Right cardiac atrium (tissue), 5 donors: ENCODE measurements around the gene HDAC1. TPM values are rescaled to one million over a fixed set of nuclear protein-coding genes. Genes with fewer than 3 reads are reported as not detected.
A peak's percentile ranks its signal among the peaks of the same experiment; 100 is the strongest.

Experiments used
- ATAC-seq, 2 donors: fragments of 200-7000 bp; cut with Tn5 transposase; one replicate each; pipeline versions ENCODE4 v1.8.0 to v1.9.1; 2020; ENCODE audit warnings: moderate library complexity in 2 of 2, mild to moderate bottlenecking in 1 of 2
- DNase-seq, 3 donors: peaks; one replicate each; pipeline ENCODE4 v3.0.0-alpha.2; 2020
- H3K27ac ChIP-seq: one replicate; pipeline ENCODE4 v1.5.1; 2013; ENCODE audit warnings: mild to moderate bottlenecking, low read length, control low read depth, moderate library complexity
- H3K27me3 ChIP-seq: one replicate; pipeline ENCODE4 v1.6.1; 2013; ENCODE audit not compliant: control insufficient read depth, insufficient read depth
- H3K4me1 ChIP-seq: one replicate; pipeline ENCODE4 v1.6.1; 2013; ENCODE audit warnings: low read length; ENCODE audit not compliant: control insufficient read depth, insufficient read depth
- H3K4me3 ChIP-seq: one replicate; pipeline ENCODE4 v1.5.1; 2013; ENCODE audit warnings: low read length, control low read depth
- H3K9me3 ChIP-seq: one replicate; pipeline ENCODE4 v1.6.1; 2013; ENCODE audit warnings: low read length; ENCODE audit not compliant: control insufficient read depth
- WGBS: extraction: QIAGEN DNeasy Blood & Tissue Kit; methylation state at CpG from one replicate; pipeline ENCODE4 v1.1.7; 2013; 5-methylcytosine and 5-hydroxymethylcytosine counted together
- intact Hi-C, 4 donors: fragments of 100-400 bp; cut with DNase I; formaldehyde crosslinking; loops; one replicate each; pipeline versions ENCODE4 v1.11.0 to v1.14.0; 2022 to 2023
- polyA plus RNA-seq: library from polyadenylated mRNA; stranded (reverse); fragments of 200-250 nt; gene quantifications from one replicate; pipeline ENCODE4 v1.2.3, GENCODE V29; 2013
- total RNA-seq, 4 donors: library from RNA; stranded (reverse); fragmentation: NEBNext Ultra II Directional; extraction: Animal tissue kit (Norgen Biotek cat#: 25700); gene quantifications; one replicate each; pipeline ENCODE4 v1.2.1, GENCODE V29; 2021
- donor health status: healthy with polysubstance abuse.
- donor health status: DM: no; HTN: yes; CAD: no.
- donor health status: DM: no; HTN: no; CAD: no.
- donor health status: DM: no; HTN: yes; CAD: no; lungs with severe emphysema.
- donor health status: DM: yes; HTN: yes; CAD: no.

The HDAC1 gene
- total and polyA plus RNA-seq, 5 donors = 28.1 to 44.9 (median 39.1) TPM

DNA sequence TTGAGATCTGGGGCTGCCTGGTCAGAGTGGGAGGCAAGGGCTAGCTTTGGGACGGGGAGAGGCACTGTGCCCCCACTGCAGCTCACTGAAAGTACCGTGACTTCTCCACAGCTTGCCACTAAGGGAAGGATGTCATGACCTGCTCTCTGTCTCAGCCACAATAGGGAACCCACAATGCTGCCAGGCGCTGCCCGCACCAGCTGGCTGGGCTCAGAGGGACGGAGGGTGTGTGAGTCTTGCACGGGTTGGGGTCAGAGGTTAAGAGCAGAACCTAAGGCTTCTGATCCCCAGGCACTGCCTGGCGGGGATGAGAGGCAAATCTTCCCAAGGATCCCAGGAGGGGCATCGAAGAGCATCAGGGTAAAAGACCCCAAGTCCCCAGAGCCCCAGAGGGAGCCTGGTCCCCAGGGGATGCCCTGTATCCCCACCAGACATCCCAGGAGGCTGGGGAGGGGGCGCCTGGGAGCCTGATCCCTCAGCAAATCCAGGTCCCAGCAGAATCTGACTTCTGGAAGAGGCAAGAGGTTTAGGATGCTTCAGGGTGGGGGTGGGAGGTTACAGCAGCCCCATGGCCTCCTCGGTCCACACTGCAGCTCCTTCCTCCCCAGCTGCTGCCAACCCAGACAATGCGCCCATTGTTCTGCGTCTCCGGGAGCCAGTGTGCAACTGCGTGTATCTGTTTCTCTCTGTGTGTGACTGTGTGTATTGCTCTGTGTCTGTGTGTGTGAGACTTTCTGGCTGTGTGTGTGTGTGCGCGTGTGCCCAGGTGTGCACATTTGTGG is 46.2 kb downstream of the HDAC1 start:
- Histone ChIP-seq H3K27ac (peak overlapping the region; percentile 34), H3K9me3 (no peaks in the 10 kb centered on the region), H3K27me3 (no peaks in the 10 kb centered on the region), H3K4me1 (peaks cover 6% of the 10 kb centered on the region), H3K4me3 (no peak overlapping the region)
- intact Hi-C loops = loop anchor here in 1 of 4 donors (10.0 kb wide), 1 partner anchor 123 kb away; no protein-coding TSS in a partner anchor
- ATAC-seq (peak; percentile 49 to 52), DNase-seq (peak; percentile 74 to 86 (median 86))
- 46% methylated on average over 16 of the region's 16 CpGs for WGBS

DNA sequence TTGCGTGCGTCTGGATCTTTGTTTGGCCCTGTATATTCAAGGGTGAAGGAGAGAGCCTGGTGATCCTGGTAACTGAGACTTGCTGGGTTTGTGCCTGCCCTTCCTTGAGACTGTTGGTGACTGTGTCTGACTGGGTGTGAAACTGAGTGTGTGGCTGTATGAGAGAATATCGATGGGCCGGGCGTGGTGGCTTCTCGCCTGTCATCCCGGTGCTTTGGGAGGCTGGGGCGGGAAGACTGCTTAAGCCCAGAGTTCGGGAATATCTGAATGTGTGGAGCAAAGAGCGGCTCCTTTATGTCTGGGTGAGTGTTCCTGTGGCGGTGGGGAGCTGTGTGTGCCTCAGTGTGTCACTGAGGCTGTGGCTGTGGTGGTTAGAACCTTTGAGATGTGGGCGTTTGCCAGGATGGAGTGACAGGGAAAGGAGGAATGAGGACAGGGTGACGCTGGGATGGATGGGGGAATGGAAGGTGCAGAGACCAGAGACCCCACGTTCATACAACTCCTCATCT is 46.8 kb downstream of the HDAC1 start:
- WGBS = 62% methylated on average over 14 of the region's 14 CpGs
- peaks cover 6% of the 10 kb centered on the region for H3K4me1 ChIP-seq
- ATAC-seq (no peak), DNase-seq (peak in 1 of 3 donors; percentile 61)
- H3K27me3 ChIP-seq = no peaks in the 10 kb centered on the region
- no peak overlapping the region for H3K4me3 ChIP-seq
- peak overlapping the region; percentile 34 for H3K27ac ChIP-seq
- intact Hi-C loops = loop anchor here in 1 of 4 donors (10.0 kb wide), 1 partner anchor 124 kb away; no protein-coding TSS in a partner anchor
- H3K9me3 ChIP-seq = no peaks in the 10 kb centered on the region

DNA sequence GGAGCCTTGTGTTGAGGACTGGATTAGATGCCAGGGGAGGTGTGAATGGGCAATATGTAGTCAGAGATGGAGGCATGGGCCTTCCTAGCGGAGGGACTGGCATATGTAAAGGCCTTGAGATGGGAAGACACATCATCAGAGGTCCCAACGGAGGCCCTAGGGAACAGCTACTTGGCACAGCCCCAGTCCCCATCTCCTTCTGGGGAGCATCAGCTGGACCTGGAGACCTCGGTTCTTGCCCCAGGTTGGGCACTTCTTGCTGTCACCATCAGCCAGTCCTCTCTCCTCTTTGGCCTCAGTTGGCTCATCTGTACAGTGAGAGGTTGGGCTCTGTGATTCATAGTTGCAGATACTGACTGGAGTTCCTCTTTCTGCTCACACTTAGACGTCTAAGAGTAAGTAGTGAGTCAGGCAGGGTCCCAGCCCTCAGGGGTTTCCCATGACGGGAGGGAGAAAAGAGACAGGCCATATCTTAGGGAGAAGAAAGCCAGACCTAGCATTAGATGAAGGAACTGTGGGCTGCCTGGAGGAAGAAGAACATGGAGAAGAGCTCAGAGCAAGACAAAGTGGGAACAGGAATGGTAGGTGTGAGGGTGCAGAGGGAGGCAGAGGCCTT is 47.6 kb downstream of the HDAC1 start:
- Histone ChIP-seq H3K27me3 (no peaks in the 10 kb centered on the region), H3K9me3 (no peaks in the 10 kb centered on the region), H3K27ac (no peak overlapping the region), H3K4me1 (peaks cover 6% of the 10 kb centered on the region), H3K4me3 (no peak overlapping the region)
- 75% methylated on average over 5 of the region's 5 CpGs for WGBS
- DNase-seq (no peak), ATAC-seq (peak in 1 of 2 donors; percentile 3)
- intact Hi-C loops = loop anchor here in 1 of 4 donors (10.0 kb wide), 1 partner anchor 125 kb away; no protein-coding TSS in a partner anchor

DNA sequence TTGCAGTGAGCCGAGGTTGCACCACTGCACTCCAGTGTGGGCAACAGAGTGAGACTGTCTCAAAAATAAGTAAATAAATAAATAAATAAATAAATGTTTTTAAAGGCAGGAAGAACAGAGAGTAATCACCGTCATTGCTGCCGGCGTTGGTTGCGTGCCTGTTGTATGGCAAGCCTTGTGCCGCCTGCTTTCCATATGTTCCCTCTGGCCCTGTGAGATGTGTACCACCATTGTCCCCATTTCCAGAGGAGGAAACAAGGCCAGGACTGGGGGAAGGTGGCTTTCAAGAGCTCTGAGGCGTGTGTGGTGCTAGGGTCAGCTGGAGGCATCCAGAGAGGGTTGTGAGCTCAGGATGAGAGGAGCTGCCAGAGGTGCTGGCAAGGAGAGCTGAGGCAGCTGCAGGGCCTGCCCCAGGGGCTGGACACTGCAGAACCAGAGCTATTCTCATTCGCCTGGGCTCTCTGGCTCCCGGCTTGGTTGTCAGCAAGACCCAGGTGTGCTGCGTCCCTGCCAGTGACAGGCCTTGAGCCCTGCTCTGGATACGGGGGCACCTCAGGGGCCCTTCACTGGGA is 49.4 kb downstream of the HDAC1 start:
- no peaks in the 10 kb centered on the region for H3K9me3 ChIP-seq
- peak in 2 of 3 donors; percentile 78 to 82 for DNase-seq
- peak; percentile 15 to 38 for ATAC-seq
- peaks cover 10% of the 10 kb centered on the region for H3K4me1 ChIP-seq
- intact Hi-C loops = no loop called here
- H3K27me3 ChIP-seq = no peaks in the 10 kb centered on the region
- H3K4me3 ChIP-seq = no peak overlapping the region
- H3K27ac ChIP-seq = no peak overlapping the region
- 82% methylated on average over 11 of the region's 11 CpGs for WGBS

DNA sequence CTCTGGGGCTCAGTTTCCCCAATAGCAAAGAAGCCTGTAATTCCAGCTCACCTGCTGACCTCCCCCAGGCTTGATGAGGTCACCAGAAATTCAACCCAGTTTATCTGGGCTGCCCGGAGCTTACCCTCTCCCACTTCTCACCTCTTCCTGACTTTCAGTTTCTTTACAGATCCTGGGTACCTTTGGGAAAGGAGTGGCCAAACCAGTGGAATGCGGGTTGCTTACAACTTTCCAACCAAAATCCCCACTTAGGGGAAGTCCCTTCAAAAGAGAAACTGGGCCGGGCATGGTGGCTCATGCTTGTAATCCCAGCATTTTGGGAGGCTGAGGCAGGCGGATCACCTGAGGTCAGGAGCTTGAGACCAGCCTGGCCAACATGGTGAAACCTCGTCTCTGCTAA is 50.1 kb downstream of the HDAC1 start:
- WGBS = 78% methylated on average over 5 of the region's 5 CpGs
- no peak for DNase-seq

DNA sequence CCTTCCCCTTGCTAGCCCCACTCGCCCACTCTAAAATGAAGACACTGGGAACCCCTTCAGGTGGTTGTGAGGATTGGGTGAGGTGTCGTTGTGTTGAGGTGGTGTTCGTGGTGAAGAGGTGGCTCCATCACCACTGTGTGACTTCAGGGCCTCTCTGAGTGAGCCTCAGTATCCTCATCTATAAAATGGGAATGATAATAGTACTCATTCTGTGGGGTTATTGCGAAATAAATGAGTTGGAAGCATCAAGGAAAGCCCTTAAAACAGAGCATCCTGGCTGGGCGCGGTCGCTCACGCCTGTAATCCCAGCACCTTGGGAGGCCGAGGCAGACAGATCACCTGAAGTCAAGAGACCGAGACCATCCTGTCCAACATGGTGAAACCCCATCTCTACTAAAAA is 50.8 kb downstream of the HDAC1 start:
- DNase-seq (no peak), ATAC-seq (no peak)
- Histone ChIP-seq H3K9me3 (no peaks in the 10 kb centered on the region), H3K27ac (no peak overlapping the region), H3K27me3 (no peaks in the 10 kb centered on the region), H3K4me3 (no peak overlapping the region), H3K4me1 (peaks cover 8% of the 10 kb centered on the region)
- WGBS = 95% methylated on average over 10 of the region's 10 CpGs
- intact Hi-C loops = no loop called here

More for the DNA sequence above, 50.1 kb downstream of the HDAC1 start:
- intact Hi-C loops = no loop called here
- Histone ChIP-seq H3K4me3 (no peak overlapping the region), H3K27ac (no peak overlapping the region), H3K27me3 (no peaks in the 10 kb centered on the region), H3K4me1 (peaks cover 10% of the 10 kb centered on the region), H3K9me3 (no peaks in the 10 kb centered on the region)
- ATAC-seq = no peak

DNA sequence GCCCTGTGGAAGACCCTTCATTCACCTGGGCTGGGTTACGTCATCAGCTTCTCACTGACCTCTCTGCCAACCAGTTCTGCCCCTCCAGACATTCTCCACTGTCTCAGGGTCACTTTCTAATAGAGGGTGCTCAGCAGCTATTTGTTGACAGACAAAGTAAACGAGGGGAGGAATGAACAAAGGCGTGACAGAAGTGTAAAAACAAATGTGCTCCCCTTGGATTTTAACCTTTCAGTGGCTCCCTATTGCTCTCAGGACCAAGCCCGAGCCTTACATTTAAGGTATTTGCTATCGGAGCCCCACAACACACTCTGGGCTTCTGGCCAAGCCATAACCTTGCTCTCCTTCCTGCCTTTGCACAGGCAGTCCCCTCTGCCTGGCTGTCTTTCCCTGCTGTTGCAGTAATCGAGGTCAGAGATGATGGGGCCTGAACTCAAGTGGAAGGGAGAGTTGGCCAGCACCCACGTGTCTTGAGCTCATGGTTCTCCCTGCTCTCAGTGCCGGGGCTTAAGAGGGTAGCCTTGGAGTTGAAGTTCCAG is 53.5 kb downstream of the HDAC1 start:
- ATAC-seq (no peak), DNase-seq (no peak)
- Histone ChIP-seq H3K9me3 (no peaks in the 10 kb centered on the region), H3K27me3 (no peaks in the 10 kb centered on the region), H3K4me1 (peaks cover 12% of the 10 kb centered on the region), H3K4me3 (no peak overlapping the region), H3K27ac (no peak overlapping the region)
- intact Hi-C loops = no loop called here
- WGBS = 35% methylated on average over 8 of the region's 8 CpGs

DNA sequence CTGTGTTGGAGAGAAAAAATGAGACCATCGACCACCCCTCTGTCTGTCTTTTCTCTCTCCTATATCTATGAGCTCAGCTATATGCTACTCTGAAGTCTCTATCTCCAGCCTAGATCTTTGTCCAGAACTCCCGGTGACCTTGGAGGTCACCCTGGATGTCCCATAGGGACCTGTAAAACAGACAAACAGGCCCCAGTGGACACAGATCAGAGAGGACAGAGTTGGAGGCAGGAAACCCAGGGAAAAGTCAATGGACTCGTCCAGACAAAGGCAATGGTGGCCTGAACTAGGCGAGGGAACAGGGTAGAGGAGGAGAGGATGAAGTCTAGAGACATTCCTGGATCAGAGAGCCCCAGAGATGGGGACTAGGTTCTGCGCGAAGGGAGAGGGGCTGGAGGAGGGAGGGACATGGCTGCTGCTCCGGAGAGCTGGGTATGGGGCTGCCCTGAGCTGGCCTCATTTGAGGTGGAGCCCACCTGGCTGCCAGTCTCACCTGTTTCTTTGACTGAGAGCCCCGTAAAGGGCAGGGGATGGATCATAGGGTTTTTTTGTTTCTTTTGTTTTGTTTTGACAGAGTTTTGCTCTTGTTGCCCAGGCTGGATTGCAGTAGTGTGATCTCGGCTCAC is 54.8 kb downstream of the HDAC1 start:
- 88% methylated on average over 9 of the region's 9 CpGs for WGBS
- no peak for DNase-seq
- intact Hi-C loops = no loop called here

DNA sequence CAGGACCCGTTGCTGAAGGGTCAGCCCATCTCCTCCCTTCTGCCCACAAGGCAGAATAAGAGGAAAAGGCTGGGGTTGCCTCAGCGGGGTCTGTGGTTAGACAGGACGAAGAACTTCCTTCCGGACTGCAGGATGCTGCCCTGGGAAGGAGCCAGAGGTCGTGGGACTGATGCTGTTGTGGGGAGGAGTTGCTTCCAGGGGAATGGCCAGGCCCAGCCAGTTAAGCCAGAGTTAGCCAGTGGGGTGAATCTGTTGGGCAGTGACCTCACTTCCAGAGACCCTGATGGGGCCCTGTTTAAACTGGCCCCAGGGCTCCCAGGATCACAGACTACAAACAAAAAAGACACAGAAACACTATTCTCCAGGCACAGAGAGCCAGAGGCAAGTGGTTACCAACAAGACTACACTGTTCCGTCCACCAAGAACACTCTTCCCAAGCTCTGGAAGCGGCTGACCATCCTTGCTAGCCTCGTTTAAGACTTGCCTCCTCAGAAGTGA is 57.4 kb downstream of the HDAC1 start:
- no peaks in the 10 kb centered on the region for H3K9me3 ChIP-seq
- intact Hi-C loops = no loop called here
- peak overlapping the region; percentile 40 for H3K27ac ChIP-seq
- no peaks in the 10 kb centered on the region for H3K27me3 ChIP-seq
- peaks cover 24% of the 10 kb centered on the region for H3K4me1 ChIP-seq
- WGBS = 43% methylated on average over 8 of the region's 8 CpGs
- ATAC-seq (peak in 1 of 2 donors; percentile 14), DNase-seq (peak; percentile 72 to 79 (median 78))
- no peak overlapping the region for H3K4me3 ChIP-seq

More for the DNA sequence above, 54.8 kb downstream of the HDAC1 start:
- Histone ChIP-seq H3K4me1 (peaks cover 12% of the 10 kb centered on the region), H3K27me3 (no peaks in the 10 kb centered on the region), H3K9me3 (no peaks in the 10 kb centered on the region), H3K4me3 (no peak overlapping the region), H3K27ac (no peak overlapping the region)
- ATAC-seq = no peak

DNA sequence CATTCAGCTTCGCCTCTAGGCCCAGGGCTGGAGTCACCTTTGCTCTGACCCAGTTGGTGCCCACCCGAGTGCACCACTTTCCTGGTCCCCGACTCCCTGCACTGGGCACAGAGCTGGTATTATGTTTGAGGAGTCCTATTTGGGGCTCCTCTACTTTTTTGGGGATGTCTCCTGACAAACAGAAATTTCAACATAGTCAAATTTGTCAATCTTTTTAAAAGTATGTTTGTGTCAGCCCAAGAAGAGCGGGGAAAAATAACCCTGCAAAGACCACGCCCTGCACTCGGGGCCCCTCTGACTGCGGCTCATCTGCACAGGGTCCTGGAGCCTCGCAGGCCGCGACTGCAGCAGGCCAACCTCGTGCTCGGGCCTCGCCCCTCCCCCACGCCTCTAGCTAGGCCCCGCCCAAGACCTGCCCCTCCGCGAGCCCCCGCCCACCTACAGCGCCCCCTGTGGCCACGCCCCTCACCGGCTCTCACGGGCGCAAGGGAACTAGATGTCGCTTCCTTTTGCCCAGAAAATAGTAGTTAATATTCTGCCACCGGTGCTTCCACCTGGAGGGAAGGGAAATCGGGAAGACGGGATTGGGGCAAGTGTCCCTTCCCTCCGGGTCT is 59.0 kb downstream of the HDAC1 start:
- WGBS = 23% methylated on average over 28 of the region's 28 CpGs
- no peaks in the 10 kb centered on the region for H3K9me3 ChIP-seq
- ATAC-seq (peak; percentile 59 to 67), DNase-seq (peak; percentile 84 to 94 (median 91))
- peak overlapping the region; percentile 84 for H3K4me3 ChIP-seq
- intact Hi-C loops = no loop called here
- peaks cover 20% of the 10 kb centered on the region for H3K4me1 ChIP-seq
- H3K27ac ChIP-seq = peak overlapping the region; percentile 76
- H3K27me3 ChIP-seq = no peaks in the 10 kb centered on the region
